Measurements from ENCODE around the gene AMELX. TPM values are rescaled to one million over a fixed set of nuclear protein-coding genes. Genes with fewer than 3 reads are reported as not detected.

AMELX gene
- total and polyA plus RNA-seq, 2 experiments from 2014 or later, result not detected

GRCh38 chrX:11304829-11305228 is 11.6 kb downstream of the AMELX start:
- no peak for TF ChIP-seq CTCF (IDR thresholded peaks at IDR 0.05; ENCODE audit: low read depth, low read length)
- Histone ChIP-seq H3K36me3 (no peaks in the 10 kb centered on the region), H3K9me3 (ENCODE audit: low read depth) (no peaks in the 10 kb centered on the region), H3K4me1 (ENCODE audit: low read depth) (no peaks in the 10 kb centered on the region), H3K4me3 (no peak overlapping the region), H3K27me3 (no peaks in the 10 kb centered on the region), H3K27ac (no peak overlapping the region)
- DNase-seq (ENCODE audit: low read depth in 1 of 2, low spot score in 1 of 2), result no peak

- Histone ChIP-seq H3K27me3 (no peaks in the 10 kb centered on the region), H3K4me3 (no peak overlapping the region), H3K36me3 (no peaks in the 10 kb centered on the region), H3K4me1 (ENCODE audit: low read depth) (no peaks in the 10 kb centered on the region), H3K9me3 (ENCODE audit: low read depth) (no peaks in the 10 kb centered on the region), H3K27ac (no peak overlapping the region)
- no peak for DNase-seq (ENCODE audit: low read depth in 1 of 2, low spot score in 1 of 2)
- TF ChIP-seq CTCF (IDR thresholded peaks at IDR 0.05; ENCODE audit: low read depth, low read length), result no peak
These were observed 12.4 kb downstream of the AMELX start for GRCh38 chrX:11305641-11306040.

- H3K27me3 ChIP-seq, result no peaks in the 10 kb centered on the region
- H3K4me3 ChIP-seq, result no peak overlapping the region
- no peaks in the 10 kb centered on the region for H3K9me3 ChIP-seq (ENCODE audit: low read depth)
- no peaks in the 10 kb centered on the region for H3K36me3 ChIP-seq
- TF ChIP-seq CTCF (IDR thresholded peaks at IDR 0.05; ENCODE audit: low read depth, low read length), result no peak
- no peak overlapping the region for H3K27ac ChIP-seq
- peak in 1 of 2 donors; percentile 14 for DNase-seq (ENCODE audit: low read depth in 1 of 2, low spot score in 1 of 2)
- no peaks in the 10 kb centered on the region for H3K4me1 ChIP-seq (ENCODE audit: low read depth)
These were observed 16.0 kb downstream of the AMELX start for GRCh38 chrX:11309220-11309619.

GRCh38 chrX:11311706-11312105 is 18.5 kb downstream of the AMELX start:
- Histone ChIP-seq H3K4me3 (no peak overlapping the region), H3K36me3 (no peaks in the 10 kb centered on the region), H3K9me3 (ENCODE audit: low read depth) (no peaks in the 10 kb centered on the region), H3K4me1 (ENCODE audit: low read depth) (no peaks in the 10 kb centered on the region), H3K27me3 (no peaks in the 10 kb centered on the region), H3K27ac (no peak overlapping the region)
- TF ChIP-seq CTCF (IDR thresholded peaks at IDR 0.05; ENCODE audit: low read depth, low read length), result no peak
- DNase-seq (ENCODE audit: low read depth in 1 of 2, low spot score in 1 of 2), result peak in 1 of 2 donors; percentile 33

- Histone ChIP-seq H3K27me3 (no peaks in the 10 kb centered on the region), H3K4me1 (ENCODE audit: low read depth) (no peaks in the 10 kb centered on the region), H3K9me3 (ENCODE audit: low read depth) (no peaks in the 10 kb centered on the region), H3K27ac (no peak overlapping the region), H3K36me3 (no peaks in the 10 kb centered on the region), H3K4me3 (no peak overlapping the region)
- no peak for TF ChIP-seq CTCF (IDR thresholded peaks at IDR 0.05; ENCODE audit: low read depth, low read length)
- no peak for DNase-seq (ENCODE audit: low read depth in 1 of 2, low spot score in 1 of 2)
These were observed 26.8 kb downstream of the AMELX start for GRCh38 chrX:11319806-11320520.
